ENCODE data around the gene DBN1.
A peak's percentile ranks its signal among the peaks of the same experiment; 100 is the strongest.
"Not testable (repeated sequence)": the region's sequence is repeated elsewhere in the genome, so short reads cannot be mapped to it uniquely, and the experiment has no call there.

DBN1 gene

GRCh38 chr5:177429248-177430040, 44.0 kb downstream of the DBN1 start:
- DNase-seq (ENCODE audit: low read depth in 3 of 3), result peak; percentile 72 to 91 (median 73)

GRCh38 chr5:177428574-177429217, 44.7 kb downstream of the DBN1 start:
- no peak for DNase-seq (ENCODE audit: low read depth in 3 of 3)

- no peak for DNase-seq (ENCODE audit: low read depth in 3 of 3)
Measured at GRCh38 chr5:177427919-177428573, 45.4 kb downstream of the DBN1 start.

- DNase-seq (ENCODE audit: low read depth in 3 of 3), result no peak
Measured at GRCh38 chr5:177427211-177427822, 46.1 kb downstream of the DBN1 start.

- DNase-seq (ENCODE audit: low read depth in 3 of 3), result peak in 1 of 3 experiments; percentile 71
Measured at GRCh38 chr5:177426566-177427210, 46.7 kb downstream of the DBN1 start, which contains the start of gene GRK6. Gene GRK6 (plus strand): TSS chr5:177426676. CDS start chr5:177426846, 170 bp downstream.

- DNase-seq (ENCODE audit: low read depth in 3 of 3), result peak; percentile 99 to 100 (median 100)
Measured at GRCh38 chr5:177425801-177426565, 47.5 kb downstream of the DBN1 start.

GRCh38 chr5:177425196-177425800, 48.1 kb downstream of the DBN1 start:
- DNase-seq (ENCODE audit: low read depth in 3 of 3), result no peak

GRCh38 chr5:177423671-177424070, 49.8 kb downstream of the DBN1 start:
- no peak for DNase-seq (ENCODE audit: low read depth in 3 of 3)

- DNase-seq (ENCODE audit: low read depth in 3 of 3), result no peak
Measured at GRCh38 chr5:177421062-177421798, 52.2 kb downstream of the DBN1 start.

GRCh38 chr5:177420472-177420871, 53.0 kb downstream of the DBN1 start:
- DNase-seq (ENCODE audit: low read depth in 3 of 3), result not testable (repeated sequence)

- no peak for DNase-seq (ENCODE audit: low read depth in 3 of 3)
Measured at GRCh38 chr5:177419046-177419445, 54.4 kb downstream of the DBN1 start.

- not testable (repeated sequence) for DNase-seq (ENCODE audit: low read depth in 3 of 3)
Measured at GRCh38 chr5:177417081-177417480, 56.4 kb downstream of the DBN1 start.

- no peak for DNase-seq (ENCODE audit: low read depth in 3 of 3)
Measured at GRCh38 chr5:177414481-177414880, 59.0 kb downstream of the DBN1 start.

- no peak for DNase-seq (ENCODE audit: low read depth in 3 of 3)
Measured at GRCh38 chr5:177412603-177413233, 60.7 kb downstream of the DBN1 start.

- no peak for DNase-seq (ENCODE audit: low read depth in 3 of 3)
Measured at GRCh38 chr5:177410575-177410974, 62.9 kb downstream of the DBN1 start.

GRCh38 chr5:177409043-177409801, 64.2 kb downstream of the DBN1 start, which contains the start of gene F12:
Gene F12 (minus strand): TSS chr5:177409564. CDS start chr5:177409527, 37 bp downstream.
- DNase-seq (ENCODE audit: low read depth in 3 of 3), result no peak
